BE2C (cell line): ENCODE results near the gene MEOX2.

Experiments
- DNase-seq: peaks from one replicate; pipeline ENCODE4 v3.0.0-alpha.2; 2020
- H3K27me3 ChIP-seq: fragments of 250-450 bp; sonication (Bioruptor Pico); 2 replicates; pipeline ENCODE4 v1.5.1; 2020; ENCODE audit warnings: mild to moderate bottlenecking
- H3K36me3 ChIP-seq: fragments of 250-450 bp; sonication (Bioruptor Pico); 2 replicates; pipeline ENCODE4 v1.5.1; 2020; ENCODE audit warnings: mild to moderate bottlenecking
- H3K4me1 ChIP-seq: fragments of 250-450 bp; sonication (Bioruptor Pico); 2 replicates; pipeline ENCODE4 v1.5.1; 2020
- H3K4me3 ChIP-seq: 2 replicates; pipeline ENCODE4 v1.5.1; 2011; ENCODE audit warnings: low read depth, low read length
- H3K9me3 ChIP-seq: fragments of 250-450 bp; sonication (Bioruptor Pico); 2 replicates; pipeline ENCODE4 v1.5.1; 2020
- CTCF ChIP-seq: IDR thresholded peaks from 2 replicates; pipeline ENCODE4 v1.5.1; 2012; ENCODE audit warnings: mild to moderate bottlenecking, low read depth, low read length

The MEOX2 gene

GRCh38 chr7:15715435-15715834 is 29.0 kb upstream of the MEOX2 start:
- Histone ChIP-seq H3K27me3 (peaks cover 6% of the 10 kb centered on the region; the same call in 1 of the 2 replicates), H3K4me3 (no peak overlapping the region), H3K9me3 (no peaks in the 10 kb centered on the region), H3K36me3 (no peaks in the 10 kb centered on the region), H3K4me1 (no peaks in the 10 kb centered on the region)
- no peak for DNase-seq
- no peak for TF ChIP-seq CTCF

- no peaks in the 10 kb centered on the region; the same call in 1 of the 2 replicates for H3K27me3 ChIP-seq
- H3K9me3 ChIP-seq, result no peaks in the 10 kb centered on the region
- TF ChIP-seq CTCF, result no peak
- H3K36me3 ChIP-seq, result no peaks in the 10 kb centered on the region
- H3K4me3 ChIP-seq, result no peak overlapping the region
- no peak for DNase-seq
- no peaks in the 10 kb centered on the region for H3K4me1 ChIP-seq
These were observed 23.5 kb upstream of the MEOX2 start for GRCh38 chr7:15709978-15710377.

- DNase-seq, result no peak
These were observed 21.1 kb upstream of the MEOX2 start for GRCh38 chr7:15707570-15707969.

GRCh38 chr7:15703732-15704131 is 17.2 kb upstream of the MEOX2 start:
- no peak overlapping the region for H3K4me3 ChIP-seq
- H3K27me3 ChIP-seq, result 0 out of 2 replicates have a peak, but pooled peaks cover 3% of the 10 kb centered on the region
- no peak for TF ChIP-seq CTCF
- H3K9me3 ChIP-seq, result no peaks in the 10 kb centered on the region
- no peaks in the 10 kb centered on the region for H3K4me1 ChIP-seq
- DNase-seq, result no peak
- no peaks in the 10 kb centered on the region for H3K36me3 ChIP-seq

More at GRCh38 chr7:15707570-15707969, 21.1 kb upstream of the MEOX2 start:
- no peak for TF ChIP-seq CTCF
- Histone ChIP-seq H3K27me3 (no peaks in the 10 kb centered on the region; the same call in 1 of the 2 replicates), H3K4me3 (no peak overlapping the region), H3K4me1 (no peaks in the 10 kb centered on the region), H3K9me3 (no peaks in the 10 kb centered on the region), H3K36me3 (no peaks in the 10 kb centered on the region)

GRCh38 chr7:15692501-15693020 is 6.1 kb upstream of the MEOX2 start:
- H3K36me3 ChIP-seq, result no peaks in the 10 kb centered on the region
- H3K9me3 ChIP-seq, result no peaks in the 10 kb centered on the region
- peaks cover 27% of the 10 kb centered on the region for H3K27me3 ChIP-seq
- TF ChIP-seq CTCF, result no peak
- no peaks in the 10 kb centered on the region for H3K4me1 ChIP-seq
- DNase-seq, result no peak
- no peak overlapping the region for H3K4me3 ChIP-seq

- H3K4me3 ChIP-seq, result no peak overlapping the region
- no peak for DNase-seq
- TF ChIP-seq CTCF, result no peak
- no peaks in the 10 kb centered on the region for H3K9me3 ChIP-seq
- no peaks in the 10 kb centered on the region for H3K4me1 ChIP-seq
- peaks cover 63% of the 10 kb centered on the region for H3K27me3 ChIP-seq
- H3K36me3 ChIP-seq, result no peaks in the 10 kb centered on the region
These were observed 2.4 kb upstream of the MEOX2 start for GRCh38 chr7:15688911-15689310.
